ENCODE results near the gene TMC8.

- TF ChIP-seq CTCF (conservative IDR thresholded peaks at IDR 0.05) (no peak), ZFX (IDR thresholded peaks at IDR 0.05) (no peak)
Measured at GRCh38 chr17:78122931-78123249, 7.7 kb upstream of the TMC8 start.
